ENCODE results near the gene UFSP1.

GRCh38 chr7:100854146-100854895, 35.2 kb downstream of the UFSP1 start:
- TF ChIP-seq CTCF (IDR thresholded peaks at IDR 0.05; ENCODE audit: poor library complexity): no peak
- no peak for TF ChIP-seq EZH2 (IDR thresholded peaks at IDR 0.05; ENCODE audit: borderline replicate concordance)
